ENCODE measurements around the gene GAB2.
"Not testable (repeated sequence)": the region's sequence is repeated elsewhere in the genome, so short reads cannot be mapped to it uniquely, and the experiment has no call there.

GAB2 gene

DNA sequence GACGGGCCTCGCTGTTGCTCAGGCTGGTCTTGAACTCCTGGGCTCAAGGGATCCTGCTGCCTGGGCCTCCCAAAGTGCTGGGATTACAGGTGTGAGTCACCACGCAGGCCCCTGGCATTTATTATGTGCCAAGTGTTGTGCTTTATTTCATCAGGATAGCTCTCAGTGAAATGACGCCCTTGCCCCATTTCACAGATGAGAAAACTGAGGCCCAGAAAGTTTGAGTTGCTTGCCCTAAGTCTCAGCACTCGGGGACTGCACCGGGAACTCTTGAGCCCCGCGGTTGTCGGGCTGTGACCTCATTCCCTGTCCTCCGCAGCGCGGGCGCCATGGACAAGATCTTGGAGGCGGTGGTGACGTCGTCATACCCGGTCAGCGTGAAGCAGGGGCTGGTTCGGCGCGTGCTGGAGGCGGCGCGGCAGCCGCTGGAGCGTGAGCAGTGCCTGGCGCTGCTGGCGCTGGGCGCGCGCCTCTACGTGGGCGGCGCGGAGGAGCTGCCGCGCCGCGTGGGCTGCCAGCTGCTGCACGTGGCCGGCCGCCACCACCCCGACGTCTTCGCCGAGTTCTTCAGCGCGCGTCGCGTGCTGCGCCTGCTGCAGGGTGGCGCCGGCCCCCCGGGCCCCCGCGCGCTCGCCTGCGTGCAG, 221.6 kb downstream of the GAB2 start:
- no peak for FAIRE-seq
- DNase-seq (ENCODE audit: insufficient read length, low spot score): no peak

DNA sequence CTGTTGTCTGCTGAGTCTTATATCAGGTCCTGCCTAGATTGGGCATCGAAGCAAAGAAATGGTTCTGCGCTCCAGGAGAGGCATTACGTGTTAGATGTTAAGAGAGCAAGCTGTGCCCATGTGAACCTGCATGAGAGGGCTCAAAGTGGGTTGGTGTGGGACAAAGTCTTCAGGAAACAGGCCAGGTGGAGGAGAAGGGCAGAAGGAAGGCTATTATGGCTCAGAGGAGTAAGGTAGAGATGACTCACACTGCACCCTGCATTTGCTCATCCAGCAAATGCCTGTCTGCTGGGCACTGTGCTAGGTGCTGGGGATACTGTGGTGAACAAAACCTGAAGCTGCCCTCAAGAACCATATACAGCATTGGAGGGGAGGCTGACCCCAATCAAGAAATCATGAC, 223.1 kb downstream of the GAB2 start:
- FAIRE-seq (peak; percentile 13), DNase-seq (ENCODE audit: insufficient read length, low spot score) (no peak)

DNA sequence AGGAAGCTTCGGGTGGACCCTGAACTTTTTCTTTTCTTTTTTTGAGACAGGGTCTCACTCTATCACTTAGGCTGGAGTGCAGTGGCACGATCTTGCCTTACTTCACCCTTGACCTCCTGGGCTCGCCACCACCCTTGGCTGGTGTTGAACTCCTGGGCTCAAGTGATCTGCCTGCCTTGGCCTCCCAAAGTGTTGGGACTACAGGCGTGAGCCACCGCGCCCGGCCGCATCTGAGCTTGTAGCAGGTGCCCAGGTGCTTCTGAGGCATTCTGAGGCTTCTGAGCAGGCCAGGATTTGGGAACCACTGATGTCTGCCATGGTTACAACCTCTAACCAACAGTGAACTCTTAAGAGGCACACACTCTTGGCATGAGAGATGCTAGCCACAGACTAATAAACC, 223.8 kb downstream of the GAB2 start:
- DNase-seq (ENCODE audit: insufficient read length, low spot score) (no peak), FAIRE-seq (no peak)

DNA sequence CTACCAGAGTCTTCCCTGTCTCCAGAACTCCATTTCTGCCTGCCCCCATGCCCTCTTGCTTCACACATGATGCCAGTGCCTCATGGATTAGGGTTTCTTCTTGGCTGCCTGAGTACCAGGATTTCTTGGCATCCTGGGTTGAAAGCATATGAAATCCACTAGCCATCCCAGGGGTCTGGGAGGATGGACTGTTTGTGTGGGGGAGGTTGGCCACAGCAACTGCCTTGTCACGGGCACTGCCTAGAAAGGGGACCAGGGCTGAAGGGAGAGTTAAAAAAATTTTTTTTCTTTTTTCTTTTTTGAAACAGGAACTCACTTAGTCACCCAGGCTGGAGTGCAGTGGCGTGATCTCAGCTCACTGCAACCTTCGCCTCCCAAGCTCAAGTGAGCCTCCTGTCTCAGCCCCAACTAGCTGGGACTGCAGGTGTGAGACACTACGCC, 224.7 kb downstream of the GAB2 start:
- DNase-seq (ENCODE audit: insufficient read length, low spot score) (no peak), FAIRE-seq (no peak)

DNA sequence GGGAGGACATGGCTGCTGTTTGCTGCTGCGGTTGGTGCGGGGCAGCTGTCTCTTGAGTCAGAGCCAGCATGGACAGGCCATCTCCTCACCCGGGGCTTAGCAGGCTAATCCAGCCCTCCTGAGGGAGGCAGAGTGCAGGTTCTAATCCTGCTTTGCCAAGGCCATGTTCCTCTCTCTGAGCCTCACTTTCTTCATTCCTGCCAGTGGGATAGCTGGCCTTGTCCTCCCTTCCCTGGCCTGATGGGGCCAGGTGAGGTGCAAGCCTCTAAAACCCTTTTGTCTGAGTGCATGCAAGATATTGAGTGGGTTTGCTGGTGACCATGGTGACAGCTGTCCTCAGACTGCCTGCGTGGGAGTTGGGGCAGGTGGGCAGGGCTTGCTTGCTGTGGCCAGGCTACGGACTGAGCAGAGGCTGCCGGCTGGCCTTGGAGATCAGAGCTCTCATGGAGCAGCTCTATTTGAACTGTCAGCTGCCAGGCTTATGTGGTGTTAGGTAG, 225.3 kb downstream of the GAB2 start:
- FAIRE-seq (peak; percentile 28), DNase-seq (ENCODE audit: insufficient read length, low spot score) (no peak)

DNA sequence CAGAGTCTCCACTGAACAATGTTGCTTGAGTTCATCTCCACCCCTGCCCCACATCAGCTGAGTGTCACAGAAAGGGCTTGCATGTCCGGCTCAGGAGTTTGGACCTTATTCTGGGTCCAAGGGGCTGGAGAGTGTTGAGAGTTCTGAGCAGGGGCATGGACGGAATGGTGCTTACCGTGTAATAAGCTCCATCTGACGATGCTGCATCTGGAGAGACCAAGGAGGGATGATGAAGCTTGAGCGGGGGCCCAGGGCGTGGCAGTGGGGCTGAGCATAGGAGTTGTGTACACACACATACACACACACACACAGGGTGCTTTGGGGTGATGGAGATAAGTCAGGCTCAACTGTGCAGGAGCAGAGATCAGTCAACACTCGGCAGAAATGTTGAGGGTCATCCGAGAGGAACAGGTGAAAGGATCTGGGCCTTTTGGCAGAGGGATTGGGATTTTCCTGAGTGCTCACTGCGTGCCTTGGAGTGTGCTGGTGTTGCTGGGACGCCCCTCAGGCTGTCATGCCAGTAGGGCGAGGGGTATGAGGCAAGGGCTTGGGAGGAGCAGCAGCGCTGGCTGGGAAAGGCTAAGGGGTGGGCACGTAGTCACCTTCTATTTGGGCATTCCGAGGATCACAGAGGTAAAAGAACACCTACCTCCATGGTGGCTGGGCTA, 226.6 kb downstream of the GAB2 start:
- DNase-seq (ENCODE audit: insufficient read length, low spot score): no peak
- no peak for FAIRE-seq

DNA sequence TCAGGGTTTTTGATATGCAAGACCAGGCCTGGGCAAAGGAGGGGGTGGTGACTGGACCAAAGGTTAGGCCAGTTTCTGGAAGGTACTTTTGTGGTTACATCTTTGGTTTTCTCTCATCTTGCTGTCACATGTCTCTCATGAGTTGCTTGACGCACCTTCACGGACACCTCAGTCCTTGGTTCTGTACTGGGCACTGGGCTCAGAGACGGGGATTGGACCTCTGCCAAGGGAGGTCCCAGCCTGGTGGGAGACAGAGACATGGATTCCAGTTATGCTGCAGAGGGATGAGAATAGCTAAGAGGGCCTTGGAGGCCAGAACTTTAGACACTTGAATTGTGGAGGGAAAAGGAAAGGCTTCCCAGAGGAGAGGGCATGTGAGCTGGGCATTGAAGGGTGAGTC, 227.2 kb downstream of the GAB2 start:
- no peak for FAIRE-seq
- no peak for DNase-seq (ENCODE audit: insufficient read length, low spot score)

DNA sequence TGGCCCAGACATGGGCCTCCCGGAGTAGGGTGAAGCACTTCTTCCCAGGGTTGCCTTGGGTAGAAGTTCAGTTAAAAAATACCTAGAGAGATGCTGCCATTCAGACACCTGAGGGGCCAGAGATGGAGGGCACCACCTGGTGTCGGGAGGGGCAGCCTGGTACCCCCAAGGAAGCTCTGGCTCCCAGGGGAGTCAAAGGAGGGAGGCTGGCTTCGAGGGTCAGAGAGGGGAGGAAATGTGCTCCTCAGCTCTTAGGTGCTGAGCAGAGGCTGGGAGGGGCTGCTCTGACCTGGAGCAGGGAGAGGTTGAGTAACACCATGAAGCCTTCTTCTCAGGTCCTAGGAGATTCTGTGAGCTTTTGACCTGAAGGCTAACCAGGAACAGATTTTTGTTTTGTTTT, 227.8 kb downstream of the GAB2 start:
- FAIRE-seq: no peak

DNA sequence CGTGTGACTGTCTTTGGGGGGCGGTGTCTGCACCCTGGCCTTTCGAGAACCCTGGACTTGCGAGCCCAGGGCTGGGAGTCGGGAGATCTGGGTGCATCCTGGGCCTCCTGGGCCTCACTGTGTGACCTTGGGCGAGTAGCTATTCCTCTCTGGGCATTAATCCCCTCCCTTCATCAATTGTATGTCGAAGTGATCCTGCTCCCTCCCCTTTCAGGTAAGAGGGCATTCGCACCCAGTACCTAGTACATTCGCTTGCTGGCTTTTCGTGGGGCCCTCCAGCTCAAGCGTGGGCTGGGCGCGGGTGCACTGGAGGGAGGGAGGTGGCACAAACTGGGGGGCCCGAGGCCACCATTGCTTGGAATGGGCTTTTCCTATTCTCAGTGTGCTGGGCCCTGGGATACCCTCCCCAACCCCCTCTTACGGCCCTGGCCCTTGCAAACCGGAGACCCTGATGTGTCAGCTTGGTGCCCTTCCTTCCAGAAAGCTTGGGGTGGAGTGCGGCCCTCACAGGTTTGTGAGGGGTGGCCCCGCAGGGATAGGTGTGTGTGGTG, 228.4 kb downstream of the GAB2 start:
- DNase-seq (ENCODE audit: insufficient read length, low spot score) (no peak), FAIRE-seq (no peak)

More for the DNA sequence above, 227.8 kb downstream of the GAB2 start:
- DNase-seq (ENCODE audit: insufficient read length, low spot score): no peak

DNA sequence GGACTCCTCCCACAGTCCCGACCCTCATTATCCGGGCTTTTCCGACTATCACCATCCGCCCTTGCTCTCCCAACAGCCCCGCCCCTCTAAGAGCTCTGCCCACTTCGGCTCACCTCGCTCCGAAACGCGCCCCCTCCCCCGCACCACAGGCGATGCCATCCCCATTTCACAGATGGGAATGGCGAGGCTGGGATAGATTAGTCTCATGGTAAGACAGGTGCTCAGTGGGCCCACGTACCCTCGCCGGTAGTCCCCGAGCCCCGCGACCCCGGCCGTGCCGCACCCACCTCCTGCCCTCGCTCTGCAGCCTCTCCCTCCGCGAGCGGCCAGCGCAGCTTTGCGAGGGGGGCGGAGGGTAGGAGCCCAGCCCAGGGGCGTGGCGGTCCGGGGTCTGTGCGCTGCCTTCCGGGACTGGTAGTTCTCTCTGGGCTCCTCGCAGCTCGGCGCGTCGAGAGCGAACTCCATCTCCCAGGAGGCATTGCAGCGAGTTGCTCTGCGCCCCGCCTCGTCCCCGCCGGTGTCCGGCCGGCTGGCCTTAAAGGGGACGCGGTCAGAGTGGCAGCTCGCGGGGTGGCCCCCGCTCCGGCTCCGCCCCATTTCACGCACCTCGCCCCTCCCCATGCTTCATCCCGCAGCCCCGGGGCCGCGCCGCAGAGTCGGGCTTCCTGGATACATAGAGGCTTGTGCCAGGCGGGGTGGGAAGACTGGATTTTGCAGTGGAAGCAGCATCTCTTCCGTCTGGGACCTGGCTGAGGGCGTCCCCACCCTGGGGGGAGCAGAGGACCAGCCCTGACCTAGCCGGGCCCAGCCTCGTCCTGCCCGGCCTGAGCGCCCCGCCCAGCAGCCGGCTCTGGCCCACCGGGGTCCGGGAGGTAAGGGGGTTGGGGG, 229.1 kb downstream of the GAB2 start, which contains the start of the genes KCTD21 and USP35:
Gene KCTD21, minus strand, starts transcription at position 341 of the 888 bp plus-strand sequence. CDS start 14,072 bp downstream, outside the sequence.
Gene USP35, plus strand, starts transcription at position 634 of the 888 bp plus-strand sequence. CDS start 7,327 bp downstream, outside the sequence.
- FAIRE-seq (peak; percentile 94), DNase-seq (ENCODE audit: insufficient read length, low spot score) (peak; percentile 98)

DNA sequence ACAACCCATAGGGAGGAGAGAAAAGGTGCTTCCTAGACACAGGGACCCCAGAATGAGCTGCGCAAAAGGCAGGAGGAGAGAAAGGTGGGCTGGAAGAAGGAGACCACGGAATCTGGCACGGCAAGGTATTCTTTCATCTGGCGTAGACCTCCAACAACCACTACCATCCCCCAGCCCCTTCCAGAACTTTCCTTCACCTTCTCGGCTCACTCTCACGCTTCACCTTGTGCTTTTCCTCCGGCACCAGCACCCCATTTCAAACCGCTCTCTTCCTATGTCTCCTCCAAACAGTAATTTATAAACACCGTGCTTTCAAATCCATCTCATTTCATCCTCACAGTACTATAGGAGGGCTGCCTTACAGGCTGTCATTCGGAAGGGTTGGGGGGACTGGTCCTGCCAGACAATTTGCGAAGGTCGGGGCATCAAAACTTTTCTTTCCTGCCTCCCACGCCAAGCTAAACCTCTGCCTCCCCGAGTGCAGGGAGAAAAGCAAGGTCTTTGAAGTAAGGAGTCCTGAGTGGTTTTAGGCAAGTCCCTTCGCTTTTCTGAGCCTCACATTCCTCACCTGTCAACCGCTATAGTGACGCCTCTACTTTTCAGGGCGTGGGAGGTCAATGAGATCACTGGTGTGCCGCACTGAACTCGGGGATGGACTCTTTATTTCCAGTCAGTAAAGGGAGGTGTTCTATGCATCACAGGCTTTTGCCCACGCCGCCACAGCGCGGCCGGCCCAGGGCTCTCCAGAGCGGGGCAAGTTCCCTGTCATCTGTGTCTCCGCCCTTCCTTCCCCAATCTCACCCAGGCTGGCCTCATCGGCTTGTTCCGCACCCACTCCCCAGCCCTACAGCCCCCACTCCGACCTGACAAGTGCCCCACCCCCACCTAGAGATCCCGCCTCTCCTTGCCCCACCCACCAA, 230.0 kb downstream of the GAB2 start:
- DNase-seq (ENCODE audit: insufficient read length, low spot score) (peak; percentile 65), FAIRE-seq (peak; percentile 9)

DNA sequence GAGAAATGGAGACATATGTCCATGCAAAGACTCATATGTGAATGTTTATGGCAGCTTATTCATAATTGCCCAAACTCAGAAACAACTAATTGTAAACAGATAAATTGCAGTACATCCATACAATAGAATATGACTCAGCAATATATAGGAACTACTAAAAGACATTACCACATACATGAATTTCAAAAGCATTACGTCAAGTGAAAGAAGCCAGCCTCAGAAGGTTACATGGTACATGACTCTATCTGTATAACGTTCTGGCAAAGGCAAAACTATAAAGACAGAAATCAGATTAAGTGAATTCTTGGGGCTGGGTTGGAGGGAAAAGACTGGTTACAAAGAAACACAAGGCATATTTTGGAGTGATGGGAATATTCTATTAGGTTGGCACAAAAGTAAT, 236.4 kb downstream of the GAB2 start:
- no peak for DNase-seq (ENCODE audit: insufficient read length, low spot score)
- FAIRE-seq: no peak

DNA sequence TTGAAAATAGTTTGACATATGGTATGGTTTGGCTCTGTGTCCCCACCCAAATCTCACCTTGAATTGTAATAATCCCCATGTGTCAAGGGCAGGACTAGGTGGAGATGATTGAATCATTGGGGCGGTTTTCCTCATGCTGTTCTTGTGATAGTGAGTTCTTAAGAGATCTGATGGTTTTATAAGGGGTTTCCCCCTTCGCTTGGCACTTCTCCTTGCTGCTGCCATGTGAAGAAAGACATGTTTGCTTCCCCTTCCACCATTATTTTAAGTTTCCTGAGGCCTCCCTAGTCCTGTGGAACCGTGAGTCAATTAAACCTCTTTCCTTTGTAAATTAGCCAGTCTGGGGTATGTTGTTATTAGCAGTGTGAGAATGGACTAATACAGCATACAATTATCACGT, 236.9 kb downstream of the GAB2 start:
- FAIRE-seq (no peak), DNase-seq (ENCODE audit: insufficient read length, low spot score) (no peak)

DNA sequence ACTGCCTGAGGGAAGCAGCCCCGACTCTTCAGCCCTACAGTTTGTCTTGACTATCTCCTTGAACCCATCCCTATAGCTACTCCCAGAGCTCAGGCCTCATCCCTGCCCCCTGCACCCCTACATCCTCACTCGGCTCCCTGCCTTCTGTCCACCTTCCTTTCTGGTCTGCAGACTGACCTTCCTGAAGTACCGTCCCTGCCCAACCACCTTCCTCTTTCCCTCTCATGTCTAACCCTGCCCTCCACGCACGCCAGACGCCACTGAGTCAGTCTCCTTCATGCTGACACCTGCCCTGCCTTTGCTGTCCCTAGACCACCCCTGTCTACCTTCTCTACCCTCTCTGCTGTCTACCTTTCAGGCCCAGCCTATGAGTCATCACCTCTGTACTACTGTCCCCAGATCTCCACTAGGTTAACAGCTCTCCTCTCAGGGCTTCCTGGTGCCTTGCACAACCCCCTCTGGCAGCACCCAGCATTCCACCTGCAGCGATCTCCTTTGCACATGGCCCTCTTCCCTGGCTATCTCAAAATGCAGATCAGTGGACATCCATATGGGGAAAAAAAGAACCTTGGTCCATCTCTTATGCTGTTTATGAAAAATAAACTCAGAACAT, 238.1 kb downstream of the GAB2 start:
- FAIRE-seq (no peak), DNase-seq (ENCODE audit: insufficient read length, low spot score) (no peak)

DNA sequence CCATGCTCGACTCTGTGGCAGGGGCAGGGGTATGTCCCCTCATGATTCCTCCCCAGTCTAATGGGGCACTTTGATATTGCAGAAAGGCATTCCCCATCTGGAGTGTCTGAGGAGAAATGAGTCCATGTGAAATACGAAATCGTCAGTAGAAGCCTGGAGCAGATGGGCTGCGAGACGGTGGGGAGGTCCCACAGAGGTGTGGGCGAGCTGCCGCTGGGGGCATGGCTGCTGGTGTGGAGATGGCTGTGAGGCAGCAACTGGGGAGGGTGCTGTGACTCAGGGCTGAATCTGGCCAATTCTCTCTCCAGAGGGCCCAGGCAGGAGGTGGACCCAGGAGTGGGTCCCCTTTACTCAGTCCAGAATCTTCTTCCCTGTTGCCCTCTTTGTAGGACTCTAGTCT, 240.4 kb downstream of the GAB2 start:
- no peak for FAIRE-seq

DNA sequence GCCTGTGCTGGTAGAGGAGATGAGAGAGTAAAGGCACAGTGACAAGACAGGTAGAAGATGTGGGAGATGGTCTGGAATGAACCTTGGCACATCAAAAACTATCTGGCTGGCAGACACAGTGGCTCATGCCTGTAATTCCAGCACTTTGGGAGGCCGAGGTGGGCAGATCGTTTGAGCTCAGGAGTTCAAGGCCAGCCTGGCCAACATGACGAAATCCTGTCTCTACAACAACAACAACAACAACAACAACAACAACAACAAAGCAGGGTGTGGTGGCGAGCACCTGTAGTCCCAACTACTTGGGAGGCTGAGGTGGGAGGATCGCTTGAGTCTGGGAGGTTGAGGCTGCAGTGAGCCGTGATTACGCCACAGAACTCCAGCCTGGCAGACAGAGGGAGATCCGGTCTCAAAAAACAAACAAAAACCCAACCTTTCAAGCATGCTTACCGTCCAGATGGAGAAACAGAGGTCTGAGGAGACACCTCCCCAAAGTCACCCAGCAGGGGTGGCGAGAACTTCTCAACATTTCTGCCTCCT, 240.9 kb downstream of the GAB2 start:
- no peak for FAIRE-seq
- no peak for DNase-seq (ENCODE audit: insufficient read length, low spot score)

More for the DNA sequence above, 240.4 kb downstream of the GAB2 start:
- DNase-seq (ENCODE audit: insufficient read length, low spot score): no peak

DNA sequence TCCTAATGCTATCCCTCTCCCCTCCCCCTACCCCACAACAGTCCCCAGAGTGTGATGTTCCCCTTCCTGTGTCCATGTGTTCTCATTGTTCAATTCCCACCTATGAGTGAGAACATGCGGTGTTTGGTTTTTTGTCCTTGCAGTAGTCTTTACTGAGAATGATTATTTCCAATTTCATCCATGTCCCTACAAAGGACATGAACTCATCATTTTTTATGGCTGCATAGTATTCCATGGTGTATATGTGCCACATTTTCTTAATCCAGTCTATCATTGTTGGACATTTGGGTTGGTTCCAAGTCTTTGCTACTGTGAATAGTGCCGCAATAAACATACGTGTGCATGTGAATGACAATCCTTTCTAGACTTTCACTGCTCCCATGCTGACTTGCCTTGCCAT, 241.8 kb downstream of the GAB2 start:
- not testable (repeated sequence) for DNase-seq (ENCODE audit: insufficient read length, low spot score); FAIRE-seq

DNA sequence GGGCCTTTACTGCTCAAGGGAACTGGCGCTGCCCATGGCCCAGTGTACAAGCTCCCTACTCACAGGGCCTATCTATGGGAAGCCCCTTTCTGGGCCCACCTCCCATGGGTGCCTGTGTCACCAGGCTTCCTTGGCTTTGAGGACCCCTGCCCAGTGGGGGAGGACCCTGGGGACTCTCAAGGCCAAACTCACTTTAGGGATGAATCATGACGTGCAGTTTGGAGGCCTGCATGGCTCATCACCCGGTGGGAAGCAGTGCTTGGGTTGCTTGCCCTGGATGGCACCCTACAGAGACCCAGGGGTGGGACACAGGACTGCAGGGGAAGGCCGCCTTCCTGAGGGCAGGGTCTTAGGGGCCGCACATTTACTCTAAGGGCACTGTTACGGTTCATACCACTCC, 245.7 kb downstream of the GAB2 start:
- FAIRE-seq: no peak
- DNase-seq (ENCODE audit: insufficient read length, low spot score): no peak

Data from HTR-8/SVneo (cell line).